Spleen (tissue), 11 donors: ENCODE data around the gene RPUSD4. TPM values are rescaled to one million over a fixed set of nuclear protein-coding genes. Genes with fewer than 3 reads are reported as not detected.

Source experiments
- DNase-seq: peaks from one replicate; pipeline ENCODE4 v3.0.0-alpha.2; 2020
- H3K27ac ChIP-seq, 8 donors: fragments of 200-600 bp; sonication (generic) in 7 of 8; 1 replicate in 4 of 8; 2 replicates in 4 of 8; pipeline versions ENCODE4 v1.5.0 to v1.8.0; 2016 to 2021; ENCODE audit warnings: inconsistent platforms in 4 of 8, mild to moderate bottlenecking in 4 of 8, moderate library complexity in 1 of 8
- H3K27me3 ChIP-seq, 7 donors: fragments of 200-600 bp; sonication (generic) in 6 of 7; replicated peaks in 1 of 7; 1 replicate in 4 of 7; 2 replicates in 3 of 7; pipeline versions ENCODE4 v1.5.0 to v1.8.0; 2016 to 2021; ENCODE audit warnings: inconsistent platforms in 3 of 7, mild to moderate bottlenecking in 1 of 7
- H3K36me3 ChIP-seq, 6 donors: fragments of 200-600 bp; sonication (generic) in 5 of 6; 1 replicate in 4 of 6; 2 replicates in 2 of 6; pipeline versions ENCODE4 v1.5.0 to v1.8.0; 2016 to 2021; ENCODE audit warnings: inconsistent platforms in 2 of 6
- H3K4me1 ChIP-seq, 6 donors: fragments of 200-600 bp; sonication (generic) in 5 of 6; 1 replicate in 3 of 6; 2 replicates in 3 of 6; pipeline versions ENCODE4 v1.5.0 to v1.8.0; 2016 to 2021; ENCODE audit warnings: inconsistent platforms in 3 of 6
- H3K4me3 ChIP-seq, 8 donors: fragments of 200-600 bp; sonication (generic) in 7 of 8; 1 replicate in 4 of 8; 2 replicates in 4 of 8; pipeline versions ENCODE4 v1.5.0 to v1.8.0; 2016 to 2021; ENCODE audit warnings: inconsistent platforms in 4 of 8, mild to moderate bottlenecking in 4 of 8, moderate library complexity in 2 of 8
- H3K9me3 ChIP-seq, 8 donors: fragments of 200-600 bp; sonication (generic) in 7 of 8; 1 replicate in 4 of 8; 2 replicates in 4 of 8; pipeline versions ENCODE4 v1.5.0 to v1.8.0; 2016 to 2021; ENCODE audit warnings: inconsistent platforms in 4 of 8
- POLR2A ChIP-seq, 3 donors: fragments of 450-650 bp; IDR thresholded peaks; one replicate each; pipeline ENCODE4 v1.5.1; 2017; ENCODE audit warnings: antibody characterized with exemption in 3 of 3, mild to moderate bottlenecking in 1 of 3
- POLR2AphosphoS5 ChIP-seq, 3 donors: sonication (generic); formaldehyde crosslinking; IDR thresholded peaks; one replicate each; pipeline ENCODE4 v1.5.1; 2017; ENCODE audit warnings: antibody characterized with exemption in 3 of 3
- WGBS, 5 donors: extraction: QIAGEN DNeasy Blood & Tissue Kit in 3 of 5; methylation state at CpG; one replicate each; pipeline versions ENCODE4 v1.1.5 to v1.1.7; 2013 to 2018; 5-methylcytosine and 5-hydroxymethylcytosine counted together
- intact Hi-C: fragments of 100-400 bp; cut with DNase I; formaldehyde crosslinking; loops from one replicate; pipeline ENCODE4 v1.15.0; 2023; ENCODE audit warnings: low total_unique reads
- polyA plus RNA-seq, 3 donors: library from polyadenylated mRNA; stranded (reverse); fragments of 200-250 nt; gene quantifications; one replicate each; pipeline ENCODE4 v1.2.1, GENCODE V29; 2013
- total RNA-seq, 7 donors: library from RNA; depleted of rRNA in 3 of 7; stranded (reverse); fragments of >200 nt in 3 of 7; fragmentation: NEBNext Ultra II Directional in 4 of 7; extraction: Animal tissue kit (Norgen Biotek cat#: 25700) in 4 of 7; gene quantifications; one replicate each; pipeline versions ENCODE4 v1.1.0 to v1.2.1, GENCODE V29; 2016 to 2021
- TF ChIP-seq, protein P1 (sequence below), 11 experiments: fragments of 200-600 bp in 7 of 11; fragments of 450-650 bp in 4 of 11; sonication (generic) in 4 of 11; IDR thresholded peaks in 8 of 11; conservative IDR thresholded peaks in 3 of 11; 1 replicate in 7 of 11; 2 replicates in 4 of 11; pipeline versions ENCODE4 v1.4.0 to v1.8.0; 2016 to 2021; ENCODE audit warnings: antibody characterized with exemption in 11 of 11, inconsistent platforms in 4 of 11, mild to moderate bottlenecking in 1 of 11
- donor health status: healthy with polysubstance abuse.
- donor health status: DM: no; HTN: no; CAD: no; lungs with moderate emphysema.
- donor health status: DM: no; HTN: no; CAD: no.
- donor health status: Bipolar disorder and iron deficiency.
- donor health status: healthy.
- donor health status: DM: no; HTN: no; CAD: no.
- donor health status: DM: yes; HTN: yes; CAD: no.

The RPUSD4 gene
- total and polyA plus RNA-seq, 10 donors, result 14.5 to 26.7 (median 21.7) TPM

DNA sequence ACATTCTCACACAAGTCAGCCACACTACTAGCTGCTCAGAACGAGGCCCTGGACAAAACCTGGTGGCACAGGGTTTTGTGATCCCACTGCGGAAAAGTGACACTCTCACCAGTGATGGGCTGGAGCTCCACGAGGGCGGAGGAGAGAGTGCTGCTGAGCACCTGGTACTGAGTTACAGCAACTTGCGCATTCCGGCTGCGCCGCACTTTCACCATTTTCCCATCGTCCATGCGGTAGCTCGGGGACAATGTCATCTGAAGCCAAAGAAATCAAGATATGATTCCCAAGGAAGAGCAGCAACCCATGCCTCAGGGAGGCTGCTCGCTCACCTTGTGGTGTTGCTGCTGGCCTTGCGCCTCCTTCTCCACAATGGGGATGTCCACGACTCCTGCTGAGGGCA is 6.1 kb downstream of the RPUSD4 start:
- no peak for TF ChIP-seq POLR2AphosphoS5 (IDR thresholded peaks at IDR 0.05)
- TF ChIP-seq, protein P1, sequence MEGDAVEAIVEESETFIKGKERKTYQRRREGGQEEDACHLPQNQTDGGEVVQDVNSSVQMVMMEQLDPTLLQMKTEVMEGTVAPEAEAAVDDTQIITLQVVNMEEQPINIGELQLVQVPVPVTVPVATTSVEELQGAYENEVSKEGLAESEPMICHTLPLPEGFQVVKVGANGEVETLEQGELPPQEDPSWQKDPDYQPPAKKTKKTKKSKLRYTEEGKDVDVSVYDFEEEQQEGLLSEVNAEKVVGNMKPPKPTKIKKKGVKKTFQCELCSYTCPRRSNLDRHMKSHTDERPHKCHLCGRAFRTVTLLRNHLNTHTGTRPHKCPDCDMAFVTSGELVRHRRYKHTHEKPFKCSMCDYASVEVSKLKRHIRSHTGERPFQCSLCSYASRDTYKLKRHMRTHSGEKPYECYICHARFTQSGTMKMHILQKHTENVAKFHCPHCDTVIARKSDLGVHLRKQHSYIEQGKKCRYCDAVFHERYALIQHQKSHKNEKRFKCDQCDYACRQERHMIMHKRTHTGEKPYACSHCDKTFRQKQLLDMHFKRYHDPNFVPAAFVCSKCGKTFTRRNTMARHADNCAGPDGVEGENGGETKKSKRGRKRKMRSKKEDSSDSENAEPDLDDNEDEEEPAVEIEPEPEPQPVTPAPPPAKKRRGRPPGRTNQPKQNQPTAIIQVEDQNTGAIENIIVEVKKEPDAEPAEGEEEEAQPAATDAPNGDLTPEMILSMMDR (IDR thresholded peaks at IDR 0.05 in 8 of 11, conservative IDR thresholded peaks at IDR 0.05 in 3 of 11), result no peak
- no peak for TF ChIP-seq POLR2A (IDR thresholded peaks at IDR 0.05)
- intact Hi-C loops, result no loop called here
- WGBS, 5 donors, result 96 to 98% (median 97%) methylated on average over 14 of the region's 14 CpGs

DNA sequence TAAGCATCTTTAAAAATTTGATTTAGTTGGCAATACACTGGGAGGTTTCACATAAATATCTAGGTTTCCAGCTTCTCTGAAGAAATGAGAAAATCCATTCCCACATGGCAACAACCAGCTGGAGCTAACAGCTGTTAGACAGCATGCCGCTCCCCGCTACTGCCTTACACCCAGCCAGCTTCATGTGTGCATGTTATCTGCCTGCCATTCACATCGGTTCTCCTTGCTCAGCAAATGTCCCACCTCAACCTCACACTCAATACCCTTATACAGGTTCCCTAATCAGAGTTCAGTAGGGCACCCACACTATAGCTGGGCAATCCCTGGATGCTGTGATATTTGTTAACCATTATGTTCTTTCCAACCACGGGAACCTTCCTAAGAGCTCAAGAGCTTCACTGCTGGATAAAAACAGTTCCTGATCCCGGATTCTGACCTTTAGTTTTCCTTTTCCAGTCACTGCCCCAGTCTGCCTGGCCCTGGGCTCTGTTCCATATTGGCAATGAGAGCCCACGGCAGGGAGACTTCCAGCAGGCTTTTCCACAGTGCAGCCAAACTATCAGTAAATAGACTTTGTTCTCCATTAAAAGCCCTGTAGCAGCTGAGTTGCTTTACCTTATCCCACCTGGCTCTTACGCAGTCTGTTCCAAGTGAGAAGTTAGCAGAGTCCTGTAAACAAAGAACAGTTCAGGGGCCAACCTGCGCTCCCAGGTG is 8.6 kb downstream of the RPUSD4 start:
- WGBS, 5 donors, result 82 to 93% (median 83%) methylated on average over 8 of the region's 8 CpGs
- Histone ChIP-seq H3K4me1 (no peaks in the 10 kb centered on the region), H3K4me3 (no peak overlapping the region), H3K27me3 (no peaks in the 10 kb centered on the region), H3K36me3 (peaks cover 3 to 100% (median 87%) of the 10 kb centered on the region in 6 donors), H3K27ac (no peak overlapping the region), H3K9me3 (peaks cover 0 to 6% (median 1%) of the 10 kb centered on the region in 8 donors)
- intact Hi-C loops, result no loop called here
- no peak for DNase-seq
- no peak for TF ChIP-seq POLR2A (IDR thresholded peaks at IDR 0.05)
- TF ChIP-seq, protein P1 (IDR thresholded peaks at IDR 0.05 in 8 of 11, conservative IDR thresholded peaks at IDR 0.05 in 3 of 11), result no peak
- TF ChIP-seq POLR2AphosphoS5 (IDR thresholded peaks at IDR 0.05), result no peak

More for the DNA sequence above, 6.1 kb downstream of the RPUSD4 start:
- Histone ChIP-seq H3K27ac (no peak overlapping the region), H3K4me1 (peaks cover 0 to 10% (median 1%) of the 10 kb centered on the region in 6 donors), H3K27me3 (no peaks in the 10 kb centered on the region), H3K36me3 (peaks cover 3 to 98% (median 86%) of the 10 kb centered on the region in 6 donors), H3K9me3 (no peaks in the 10 kb centered on the region), H3K4me3 (no peak overlapping the region)
- no peak for DNase-seq

DNA sequence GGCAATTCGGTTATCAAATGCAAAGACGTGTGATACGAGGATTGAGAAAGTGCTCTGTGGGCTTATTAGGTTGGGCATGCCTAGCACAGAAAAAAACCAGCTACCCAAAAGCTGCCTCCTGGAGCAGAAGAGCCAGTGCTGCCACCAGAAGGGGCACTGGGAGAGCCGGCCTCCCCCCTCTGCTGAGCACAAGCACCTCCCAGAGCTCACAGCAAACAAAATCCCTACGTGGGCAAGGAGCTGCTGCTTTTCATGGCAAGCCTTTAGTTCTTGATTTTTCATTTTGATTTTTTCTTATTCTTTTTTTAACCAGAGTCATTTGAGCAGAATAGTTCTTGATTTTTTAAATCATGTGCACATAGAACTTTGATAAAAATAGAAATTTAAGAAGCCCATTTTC is 12.8 kb downstream of the RPUSD4 start:
- intact Hi-C loops, result no loop called here
- no peaks in the 10 kb centered on the region for H3K4me1 ChIP-seq

More for the DNA sequence above, 12.8 kb downstream of the RPUSD4 start:
- Histone ChIP-seq H3K27ac (no peak overlapping the region), H3K27me3 (no peaks in the 10 kb centered on the region), H3K9me3 (peaks cover 0 to 17% (median 11%) of the 10 kb centered on the region in 8 donors), H3K4me3 (no peak overlapping the region), H3K36me3 (peaks cover 0 to 93% (median 74%) of the 10 kb centered on the region in 6 donors)
- peak; percentile 48 for DNase-seq
- TF ChIP-seq, protein P1 (IDR thresholded peaks at IDR 0.05 in 8 of 11, conservative IDR thresholded peaks at IDR 0.05 in 3 of 11), result no peak
- TF ChIP-seq POLR2AphosphoS5 (IDR thresholded peaks at IDR 0.05), result no peak
- TF ChIP-seq POLR2A (IDR thresholded peaks at IDR 0.05), result no peak
- WGBS, 5 donors, result 93 to 99% (median 96%) methylated on average over 5 of the region's 5 CpGs
